Breast epithelium (tissue), 4 donors: Measurements from ENCODE around the gene SLC16A14. TPM values are rescaled to one million over a fixed set of nuclear protein-coding genes. Genes with fewer than 3 reads are reported as not detected.

Source experiments
- DNase-seq, 2 donors: peaks; one replicate each; pipeline ENCODE4 v3.0.0-alpha.2; 2019; ENCODE audit warnings: low spot score in 2 of 2
- H3K27ac ChIP-seq, 2 donors: fragments of 200-600 bp; sonication (generic) in 1 of 2; one replicate each; pipeline ENCODE4 v1.5.1; 2016 to 2019; ENCODE audit warnings: mild to moderate bottlenecking in 1 of 2
- H3K27me3 ChIP-seq, 2 donors: fragments of 200-600 bp; sonication (generic) in 1 of 2; one replicate each; pipeline versions ENCODE4 v1.5.1 to v1.6.0; 2017 to 2019; ENCODE audit warnings: control low read depth in 1 of 2, mild to moderate bottlenecking in 1 of 2
- H3K36me3 ChIP-seq: fragments of 200-600 bp; one replicate; pipeline ENCODE4 v1.5.1; 2019
- H3K4me1 ChIP-seq, 2 donors: fragments of 200-600 bp; sonication (generic); one replicate each; pipeline ENCODE4 v1.5.1; 2016 to 2019; ENCODE audit warnings: control low read depth in 1 of 2
- H3K4me3 ChIP-seq, 3 donors: fragments of 200-600 bp; sonication (generic); 1 replicate in 2 of 3; 2 replicates in 1 of 3; pipeline ENCODE4 v1.5.1; 2016 to 2019; ENCODE audit warnings: mild to moderate bottlenecking in 3 of 3, moderate library complexity in 2 of 3
- H3K9me3 ChIP-seq, 2 donors: fragments of 200-600 bp; sonication (generic) in 1 of 2; one replicate each; pipeline ENCODE4 v1.5.1; 2016 to 2019; ENCODE audit warnings: control low read depth in 1 of 2
- CTCF ChIP-seq, 3 donors: fragments of 450-650 bp; IDR thresholded peaks; one replicate each; pipeline ENCODE4 v1.5.1; 2016 to 2017; ENCODE audit warnings: antibody characterized with exemption in 3 of 3, mild to moderate bottlenecking in 3 of 3, moderate library complexity in 3 of 3
- POLR2A ChIP-seq: fragments of 450-650 bp; IDR thresholded peaks from one replicate; pipeline ENCODE4 v1.6.1; 2016; ENCODE audit warnings: antibody characterized with exemption, mild to moderate bottlenecking, moderate library complexity
- POLR2AphosphoS5 ChIP-seq, 3 donors: sonication (generic); formaldehyde crosslinking; IDR thresholded peaks; one replicate each; pipeline ENCODE4 v1.6.1; 2017; ENCODE audit warnings: antibody characterized with exemption in 3 of 3
- intact Hi-C: fragments of 100-400 bp; cut with DNase I; formaldehyde crosslinking; loops from one replicate; pipeline ENCODE4 v1.15.1; 2023; ENCODE audit warnings: low total_unique reads
- total RNA-seq, 3 donors: library from RNA; depleted of rRNA; stranded (reverse); fragments of >200 nt; gene quantifications; one replicate each; pipeline ENCODE4 v1.1.0, GENCODE V29; 2016

The SLC16A14 gene
- total RNA-seq, 3 donors from 2014 or later: 1.9 to 7.5 (median 2.1) TPM

- Histone ChIP-seq H3K4me1 (no peaks in the 10 kb centered on the region), H3K36me3 (no peaks in the 10 kb centered on the region), H3K9me3 (no peaks in the 10 kb centered on the region), H3K27me3 (no peaks in the 10 kb centered on the region), H3K4me3 (no peak overlapping the region), H3K27ac (no peak overlapping the region)
- TF ChIP-seq POLR2AphosphoS5 (IDR thresholded peaks at IDR 0.05): no peak
- no peak for DNase-seq
- intact Hi-C loops: no loop called here
These were observed 16.4 kb downstream of the SLC16A14 start for GRCh38 chr2:230052299-230052698.

- intact Hi-C loops: no loop called here
- TF ChIP-seq POLR2AphosphoS5 (IDR thresholded peaks at IDR 0.05) (no peak), POLR2A (no peak), CTCF (IDR thresholded peaks at IDR 0.05) (no peak)
- Histone ChIP-seq H3K27ac (no peak overlapping the region), H3K36me3 (no peaks in the 10 kb centered on the region), H3K4me3 (no peak overlapping the region), H3K27me3 (no peaks in the 10 kb centered on the region), H3K9me3 (no peaks in the 10 kb centered on the region), H3K4me1 (no peaks in the 10 kb centered on the region)
- DNase-seq: no peak
These were observed 18.6 kb downstream of the SLC16A14 start for GRCh38 chr2:230050136-230050535.

GRCh38 chr2:230048010-230048671 lies 20.6 kb downstream of the SLC16A14 start:
- H3K36me3 ChIP-seq: no peaks in the 10 kb centered on the region
- H3K9me3 ChIP-seq: no peaks in the 10 kb centered on the region
- DNase-seq: no peak
- H3K27me3 ChIP-seq: no peaks in the 10 kb centered on the region
- no peaks in the 10 kb centered on the region for H3K4me1 ChIP-seq
- no peak overlapping the region for H3K4me3 ChIP-seq
- no peak for TF ChIP-seq CTCF (IDR thresholded peaks at IDR 0.05)
- TF ChIP-seq POLR2A: no peak
- no peak for TF ChIP-seq POLR2AphosphoS5 (IDR thresholded peaks at IDR 0.05)
- H3K27ac ChIP-seq: no peak overlapping the region
- intact Hi-C loops: no loop called here

- Histone ChIP-seq H3K4me3 (no peak overlapping the region), H3K36me3 (no peaks in the 10 kb centered on the region), H3K27ac (no peak overlapping the region), H3K9me3 (no peaks in the 10 kb centered on the region), H3K27me3 (no peaks in the 10 kb centered on the region), H3K4me1 (no peaks in the 10 kb centered on the region)
- intact Hi-C loops: no loop called here
- DNase-seq: no peak
- TF ChIP-seq CTCF (IDR thresholded peaks at IDR 0.05): no peak
These were observed 22.2 kb downstream of the SLC16A14 start for GRCh38 chr2:230046491-230046890.

- H3K27ac ChIP-seq: no peak overlapping the region
- no peak overlapping the region for H3K4me3 ChIP-seq
- no peaks in the 10 kb centered on the region for H3K9me3 ChIP-seq
- no peaks in the 10 kb centered on the region for H3K4me1 ChIP-seq
- TF ChIP-seq CTCF (IDR thresholded peaks at IDR 0.05) (no peak), POLR2A (no peak), POLR2AphosphoS5 (IDR thresholded peaks at IDR 0.05) (no peak)
- no peak for DNase-seq
- intact Hi-C loops: no loop called here
- H3K27me3 ChIP-seq: no peaks in the 10 kb centered on the region
- H3K36me3 ChIP-seq: no peaks in the 10 kb centered on the region
These were observed 25.3 kb downstream of the SLC16A14 start for GRCh38 chr2:230043461-230043860.

GRCh38 chr2:230043025-230043424 lies 25.7 kb downstream of the SLC16A14 start:
- Histone ChIP-seq H3K27me3 (no peaks in the 10 kb centered on the region), H3K4me3 (no peak overlapping the region), H3K4me1 (no peaks in the 10 kb centered on the region), H3K9me3 (no peaks in the 10 kb centered on the region), H3K36me3 (no peaks in the 10 kb centered on the region), H3K27ac (no peak overlapping the region)
- no peak for DNase-seq
- TF ChIP-seq CTCF (IDR thresholded peaks at IDR 0.05): no peak
- no peak for TF ChIP-seq POLR2AphosphoS5 (IDR thresholded peaks at IDR 0.05)
- TF ChIP-seq POLR2A: no peak
- intact Hi-C loops: no loop called here
